Measurements from ENCODE around the gene ETFA.

Gene ETFA

DNA sequence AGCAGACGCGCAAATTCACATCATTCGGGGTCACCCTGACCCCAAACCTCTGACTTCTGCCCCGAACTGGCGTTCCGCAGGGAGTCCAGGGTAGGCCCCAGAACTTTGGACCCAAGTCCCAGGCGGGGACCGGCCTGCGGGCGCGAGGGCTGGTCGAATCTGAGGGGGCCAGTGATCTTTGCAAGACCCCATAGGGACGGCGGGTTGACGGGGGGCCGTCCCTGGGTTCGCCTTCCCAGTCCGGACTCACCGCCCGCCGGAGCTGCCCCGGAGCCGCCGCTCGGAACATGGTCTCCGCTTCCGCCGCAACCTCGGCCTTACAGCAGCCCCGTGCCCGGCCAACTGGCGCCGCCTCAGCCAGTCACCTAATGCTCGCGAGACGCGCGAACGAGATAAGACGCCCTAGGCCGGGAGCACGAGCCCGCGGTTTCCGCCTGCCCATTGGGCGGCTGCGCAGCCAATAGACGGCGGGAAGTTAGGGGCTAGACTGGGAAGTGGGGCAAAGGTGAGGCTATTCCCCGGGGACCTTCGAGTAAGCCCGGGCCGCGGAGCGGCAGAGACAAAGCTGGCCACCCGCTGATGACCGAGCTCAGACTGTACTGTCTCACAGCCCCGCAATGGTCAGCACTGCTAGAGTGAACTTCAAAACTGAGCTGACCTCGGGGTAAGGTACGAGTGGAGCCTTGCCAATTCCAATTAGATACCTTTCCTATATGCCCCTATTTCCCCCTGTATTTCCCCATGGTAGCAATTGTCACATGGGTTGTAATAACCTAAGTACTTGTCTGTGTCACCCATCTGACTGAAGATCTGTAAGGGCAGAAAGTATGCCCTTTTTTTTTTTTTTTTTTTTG lies at the start of gene ETFA:
Gene ETFA (minus strand): TSS at position 370 of the 854 bp plus-strand sequence. CDS start 81 bp downstream, at position 289.
- DNase-seq (ENCODE audit: low read depth in 2 of 2), result peak; percentile 84 to 95

DNA sequence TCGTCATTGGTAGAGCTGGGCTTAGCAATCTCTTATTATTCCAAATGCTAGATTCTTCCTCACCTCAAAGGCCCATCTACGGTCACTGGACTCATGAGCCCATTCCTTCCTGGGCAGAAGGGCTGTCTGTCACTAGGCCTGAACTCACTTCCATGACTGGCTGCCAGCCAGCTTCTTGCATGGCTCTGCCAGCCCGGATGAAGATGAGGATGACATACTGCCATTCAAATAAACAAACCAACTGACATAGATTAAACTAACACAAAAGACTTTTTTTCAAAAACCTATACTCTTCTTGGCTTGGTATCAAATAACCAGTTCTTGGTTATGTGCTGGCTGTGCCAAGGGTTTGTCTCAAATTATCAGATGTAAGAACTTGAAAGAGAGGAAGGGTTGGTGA lies 49.1 kb upstream of the ETFA start:
- no peak for DNase-seq (ENCODE audit: low read depth in 2 of 2)

DNA sequence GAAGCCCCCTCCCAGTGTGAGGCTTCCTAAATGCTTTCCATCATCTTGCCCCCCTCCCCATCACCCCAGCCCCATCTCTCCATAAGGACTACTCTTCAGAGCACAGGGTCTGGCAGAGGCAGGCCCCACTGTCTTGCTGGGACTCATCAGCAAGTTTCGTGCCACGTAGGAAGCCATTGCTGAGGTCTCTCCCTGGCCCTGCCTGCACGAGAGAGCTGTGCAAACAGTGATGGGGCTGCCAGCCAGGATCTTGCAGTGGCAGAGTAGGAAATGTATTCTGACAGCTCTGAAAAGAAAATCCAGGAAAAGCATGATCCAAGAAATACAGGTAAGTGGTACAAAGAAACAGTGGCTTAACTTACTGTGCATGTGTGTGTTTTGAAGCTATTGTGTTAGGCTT lies 47.9 kb upstream of the ETFA start:
- no peak for DNase-seq (ENCODE audit: low read depth in 2 of 2)

DNA sequence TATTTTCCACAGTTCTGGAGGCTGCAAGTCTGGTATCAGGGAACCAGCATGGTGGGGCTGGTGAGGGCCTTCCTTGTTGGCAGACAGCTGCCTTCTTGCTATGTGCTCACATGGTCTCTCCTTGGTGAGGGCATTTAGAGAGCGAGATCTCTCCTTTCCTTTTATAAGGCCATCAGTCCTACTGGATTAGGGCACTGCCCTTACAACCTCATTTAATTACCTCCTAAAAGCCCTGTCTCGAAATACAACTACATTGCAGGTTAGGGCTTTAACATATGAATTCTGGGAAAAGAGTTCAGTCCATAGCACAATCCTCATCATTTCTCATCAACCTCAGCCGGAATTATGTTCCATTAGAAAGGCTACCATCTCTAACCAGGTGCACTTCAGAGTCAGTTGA lies 47.2 kb upstream of the ETFA start:
- no peak for DNase-seq (ENCODE audit: low read depth in 2 of 2)

DNA sequence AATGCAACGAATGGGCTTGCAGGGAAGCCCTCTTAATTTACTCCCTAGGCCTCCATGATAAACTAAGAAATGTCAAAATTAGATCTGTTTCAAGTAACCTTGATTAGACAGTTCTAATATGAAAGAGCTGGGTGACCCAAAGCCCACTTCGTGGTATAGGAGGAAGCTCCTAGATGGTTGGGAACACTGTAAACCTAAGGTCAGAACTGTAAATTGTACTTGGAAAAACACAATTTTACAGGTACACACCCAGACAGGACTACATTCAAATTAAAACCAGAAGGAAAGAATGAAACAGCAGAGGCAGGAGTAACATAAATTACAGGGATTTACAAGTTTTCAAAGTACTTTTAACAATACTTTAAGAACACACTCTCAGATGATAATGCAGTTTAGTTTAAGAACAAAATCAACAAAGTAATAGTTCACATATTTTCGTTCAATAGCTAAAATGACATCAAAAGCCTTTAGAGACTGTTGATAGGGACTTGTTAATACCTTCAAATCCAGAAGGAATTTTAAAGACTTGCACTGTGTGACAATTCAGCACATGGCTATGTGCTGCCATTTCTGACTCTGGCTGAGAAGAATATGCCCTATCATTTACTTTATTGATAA lies 43.7 kb upstream of the ETFA start:
- no peak for DNase-seq (ENCODE audit: low read depth in 2 of 2)

DNA sequence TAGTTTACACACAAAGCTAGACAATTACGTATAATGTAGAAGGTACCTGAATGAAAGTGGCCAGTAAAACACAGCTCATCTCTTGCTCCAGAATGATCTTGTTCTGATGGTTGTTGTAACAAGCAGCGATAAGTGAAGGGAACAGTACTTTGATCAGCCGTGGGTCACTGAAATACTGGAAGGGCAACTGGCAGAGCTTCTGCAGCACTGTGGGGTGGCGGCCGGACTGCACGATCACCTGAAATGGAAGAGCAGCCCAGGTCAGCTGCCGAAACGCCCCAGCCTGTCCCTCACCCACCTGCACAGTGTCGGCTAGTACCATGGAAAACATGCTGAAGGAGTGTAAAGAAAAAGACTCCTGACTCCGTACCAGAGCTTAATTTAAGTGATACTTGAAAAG lies 42.6 kb upstream of the ETFA start:
- no peak for DNase-seq (ENCODE audit: low read depth in 2 of 2)

DNA sequence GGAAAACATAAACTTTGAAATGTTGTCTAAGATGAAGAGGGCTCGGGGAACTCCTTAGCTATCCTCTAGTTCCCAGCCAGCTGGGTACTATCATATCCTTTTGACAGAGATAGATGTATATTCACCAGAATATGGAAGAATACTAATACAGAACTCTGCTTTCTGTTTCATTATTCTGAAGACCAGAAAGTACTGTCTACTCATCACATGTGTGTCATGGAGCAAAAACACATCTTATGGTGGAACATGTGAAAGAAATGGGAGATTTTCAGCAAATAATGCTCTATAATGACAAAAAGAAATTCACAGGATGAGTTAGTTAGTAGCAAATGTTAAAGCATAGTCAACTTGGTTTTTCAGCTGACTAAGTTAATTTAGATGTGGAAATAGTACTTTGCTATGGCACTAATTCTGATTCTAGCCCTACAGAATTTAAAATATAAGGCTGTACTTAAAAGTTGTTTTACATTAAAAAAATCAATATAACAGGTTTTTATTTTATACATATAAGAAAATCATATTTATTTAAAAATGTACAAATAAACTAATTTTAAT lies 41.8 kb upstream of the ETFA start:
- no peak for DNase-seq (ENCODE audit: low read depth in 2 of 2)

DNA sequence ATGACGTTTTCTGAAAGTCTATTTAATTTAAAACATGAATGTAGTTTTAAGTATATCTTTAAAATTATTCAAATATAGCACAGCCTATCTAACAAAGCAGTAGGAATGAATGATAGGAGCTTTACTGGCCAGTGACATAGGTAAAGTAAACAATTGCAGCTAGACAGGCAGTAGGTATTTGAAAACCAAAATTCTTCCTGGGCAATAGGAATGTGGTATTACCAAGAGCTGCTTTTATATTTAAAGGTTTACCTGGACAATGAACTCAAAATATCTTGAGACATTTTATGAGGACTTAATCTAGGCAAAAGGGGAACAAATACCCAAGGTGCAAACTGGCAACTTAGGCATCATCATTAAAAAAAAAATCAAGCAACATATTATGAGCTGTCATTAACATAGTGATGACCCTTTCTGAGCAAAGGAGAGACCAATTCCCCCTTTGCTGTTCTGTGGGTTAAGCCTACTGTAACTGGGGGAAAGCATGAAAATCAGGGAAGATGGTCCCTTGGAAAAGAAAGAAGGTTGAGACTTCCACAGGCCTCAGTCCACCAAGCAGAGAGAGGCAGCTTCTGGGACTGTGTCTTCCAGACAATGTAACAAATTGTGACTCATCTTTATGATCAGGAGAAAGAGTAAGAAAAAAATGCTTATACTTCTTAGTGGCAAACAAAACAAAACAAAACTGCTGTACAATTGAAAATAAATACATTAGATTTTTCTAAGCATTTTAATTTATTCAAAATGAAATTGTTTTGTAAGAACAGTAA lies 38.2 kb upstream of the ETFA start:
- DNase-seq (ENCODE audit: low read depth in 2 of 2), result no peak

DNA sequence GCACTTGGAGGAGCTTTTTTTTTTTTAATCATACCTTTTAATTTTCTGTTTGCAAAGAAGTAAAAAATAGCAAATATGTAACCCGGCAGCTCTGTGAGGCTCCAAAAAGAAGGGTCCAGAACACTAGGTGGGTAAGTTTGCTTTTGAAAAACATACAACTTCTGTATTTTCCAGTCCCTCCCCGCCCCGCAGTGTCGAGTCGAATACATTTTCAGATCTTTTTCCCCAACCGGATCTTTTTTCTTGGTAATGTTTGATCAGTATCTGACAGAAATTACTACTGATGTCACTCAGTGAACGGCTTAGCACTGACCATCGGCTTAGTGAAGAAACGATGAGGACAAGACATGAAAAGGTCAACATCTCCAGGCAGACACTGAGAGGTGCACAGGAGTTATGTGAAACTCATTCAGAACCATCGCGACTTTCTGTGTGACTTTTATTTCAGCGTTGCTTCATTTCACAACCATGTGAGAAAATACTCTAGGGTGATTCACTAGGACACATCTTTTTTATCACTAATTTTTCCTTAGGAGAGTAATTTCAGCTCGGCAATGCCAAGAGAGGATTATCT lies 36.3 kb upstream of the ETFA start:
- no peak for DNase-seq (ENCODE audit: low read depth in 2 of 2)

DNA sequence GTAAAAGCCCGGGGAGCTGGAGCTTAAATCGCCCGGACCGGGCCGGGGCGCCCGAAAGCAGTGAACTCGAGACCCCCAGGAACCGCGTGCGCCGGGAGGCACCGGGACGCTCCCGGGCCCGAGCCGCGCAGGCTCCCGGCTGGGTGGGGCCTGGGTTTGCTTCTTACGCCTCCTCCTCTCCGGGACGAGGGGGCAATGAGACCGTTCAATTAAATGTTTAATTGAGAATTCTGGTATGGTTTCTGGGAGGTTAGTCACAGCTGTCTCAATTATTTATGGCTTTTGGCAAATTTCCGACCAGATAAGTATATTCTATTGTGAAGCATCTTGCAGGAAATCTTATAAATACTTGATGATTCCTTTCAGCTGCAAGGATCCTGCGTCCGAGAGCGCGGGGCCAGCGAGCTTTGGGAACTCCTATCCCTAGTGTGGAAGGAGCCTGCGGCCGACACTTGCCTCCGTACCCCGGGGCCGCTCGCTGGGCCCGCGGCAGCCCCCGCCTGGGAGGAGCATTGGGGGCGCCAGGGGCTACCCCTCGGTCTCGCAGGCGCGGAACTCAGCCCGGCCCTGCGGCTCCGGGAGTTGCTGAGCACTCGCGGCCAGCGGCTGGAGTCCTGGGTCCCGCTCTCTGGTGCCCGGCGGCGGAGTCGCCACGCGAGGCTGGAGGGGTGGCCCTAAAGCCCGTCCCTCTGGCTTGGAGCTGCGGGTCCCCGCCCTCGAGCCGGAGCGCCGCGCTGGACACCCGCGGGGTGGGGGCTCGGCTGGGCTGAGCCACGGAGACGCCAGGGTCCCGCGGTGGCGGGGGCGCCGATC lies 35.6 kb upstream of the ETFA start:
- no peak for DNase-seq (ENCODE audit: low read depth in 2 of 2)

DNA sequence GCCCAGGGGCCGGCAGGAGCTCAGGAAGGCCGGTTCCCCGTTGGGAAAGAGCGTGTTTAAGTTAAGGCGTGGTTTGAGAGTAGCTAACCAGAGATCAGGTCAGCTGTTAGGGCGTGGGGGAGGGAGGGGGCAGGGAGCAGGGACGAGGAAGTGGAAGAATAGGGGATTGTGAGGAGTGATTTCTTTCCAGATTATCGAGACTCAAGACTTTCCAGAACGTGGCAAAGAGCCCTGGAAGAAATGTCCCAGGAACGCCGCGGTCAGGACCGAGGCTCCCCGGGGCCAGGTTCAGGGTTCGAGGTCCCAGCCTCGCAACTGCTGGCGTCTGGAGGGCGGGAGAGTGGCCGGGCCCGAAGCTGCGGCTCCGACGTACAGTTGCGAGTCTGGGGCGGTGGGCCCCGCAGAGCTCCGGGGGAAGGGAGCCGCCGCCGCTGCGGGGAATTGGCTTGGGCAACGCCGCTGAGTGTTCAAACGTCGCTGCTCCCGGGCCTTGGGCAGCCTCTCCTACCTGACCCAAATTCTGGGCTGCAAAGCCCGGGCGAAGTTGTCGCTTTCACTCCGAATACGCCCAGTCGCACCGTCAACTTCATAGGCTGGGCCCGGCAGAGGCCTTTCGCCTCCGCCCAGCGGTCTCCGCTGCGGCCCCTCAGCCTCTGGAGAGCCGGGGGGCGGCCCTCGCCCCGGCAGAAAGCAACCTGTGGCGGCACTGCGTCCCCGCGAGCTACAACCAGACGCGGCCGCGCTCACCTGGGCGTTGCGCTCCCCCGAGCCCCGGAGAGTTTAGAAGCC lies 34.8 kb upstream of the ETFA start:
- no peak for DNase-seq (ENCODE audit: low read depth in 2 of 2)

DNA sequence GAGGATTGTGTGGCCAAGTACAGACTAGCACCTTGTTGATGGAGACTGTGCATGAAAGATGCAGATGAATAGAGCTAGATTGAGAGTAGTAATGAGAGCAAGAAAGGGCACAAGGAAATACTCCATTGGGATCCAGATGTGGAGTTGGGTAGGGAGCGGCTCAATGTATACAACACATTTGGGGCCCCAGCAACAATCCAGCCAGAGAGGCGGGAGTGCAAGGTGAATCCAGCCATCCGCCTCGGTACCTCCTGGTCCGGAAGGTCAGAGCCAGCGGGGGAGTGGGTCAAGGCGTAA lies 34.3 kb upstream of the ETFA start:
- no peak for DNase-seq (ENCODE audit: low read depth in 2 of 2)

DNA sequence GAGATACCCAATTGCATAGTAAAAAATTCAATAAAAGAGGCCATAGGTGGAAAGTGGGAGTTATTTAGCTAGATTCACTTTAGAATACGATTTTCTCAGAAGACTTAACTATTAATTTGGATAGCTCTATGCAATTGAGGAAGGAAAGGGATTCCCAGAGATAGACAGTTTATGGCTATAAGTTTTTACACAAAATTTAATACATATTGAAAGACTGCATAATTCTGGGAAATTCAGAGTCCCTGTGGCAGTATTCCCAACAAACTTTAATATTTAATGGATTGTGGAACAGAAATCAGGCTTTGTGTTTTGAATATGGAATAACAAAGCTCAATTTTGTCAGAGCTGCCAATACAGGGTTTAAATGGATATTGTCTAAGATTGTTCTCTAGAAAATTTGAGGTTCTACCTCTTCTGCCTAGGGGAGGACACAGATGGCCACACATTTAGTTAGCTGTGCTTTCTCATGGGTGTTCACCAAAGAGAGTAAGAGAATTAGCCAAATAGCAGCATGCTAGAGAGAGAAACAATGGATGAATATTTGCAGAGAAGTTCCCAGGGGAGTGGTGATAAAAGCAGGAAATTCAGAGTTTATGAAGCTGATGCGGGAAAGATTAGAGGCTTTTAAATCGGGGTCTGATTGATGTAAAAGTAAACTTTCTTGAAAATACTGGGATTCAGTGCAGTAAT lies 33.8 kb upstream of the ETFA start:
- DNase-seq (ENCODE audit: low read depth in 2 of 2), result no peak

DNA sequence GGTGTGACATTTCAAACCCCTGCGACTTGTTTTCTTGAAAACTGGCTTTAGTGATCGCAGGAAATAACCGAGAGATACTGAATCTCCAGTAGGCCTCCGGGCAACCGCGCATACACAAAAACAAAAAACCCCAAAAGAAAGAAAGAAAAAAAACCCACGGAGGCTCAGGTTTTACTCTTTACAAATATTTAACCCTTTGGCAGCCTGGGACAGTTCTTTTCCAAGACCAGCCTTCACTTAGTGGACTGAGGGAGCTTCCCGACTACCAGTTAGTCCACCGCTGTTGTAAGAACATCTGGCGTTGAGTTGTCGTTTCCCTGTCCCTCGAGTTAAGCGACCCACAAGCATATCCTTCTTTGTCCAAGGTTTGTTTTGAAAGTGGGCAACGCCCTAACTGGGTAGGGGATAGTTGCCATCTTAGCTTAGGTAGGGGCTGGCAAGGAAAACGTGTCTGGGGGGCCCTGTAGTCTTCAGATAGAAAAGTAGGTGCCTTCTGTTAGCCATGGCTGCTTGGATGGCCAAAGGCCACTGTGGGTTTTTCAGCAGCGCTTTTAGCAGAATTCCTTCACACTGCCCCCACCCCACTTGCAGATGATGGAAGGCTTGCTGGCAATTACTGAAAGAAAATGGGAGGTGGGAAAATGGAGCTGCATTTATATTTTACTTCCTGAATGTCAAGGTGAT lies 32.2 kb upstream of the ETFA start:
- no peak for DNase-seq (ENCODE audit: low read depth in 2 of 2)

DNA sequence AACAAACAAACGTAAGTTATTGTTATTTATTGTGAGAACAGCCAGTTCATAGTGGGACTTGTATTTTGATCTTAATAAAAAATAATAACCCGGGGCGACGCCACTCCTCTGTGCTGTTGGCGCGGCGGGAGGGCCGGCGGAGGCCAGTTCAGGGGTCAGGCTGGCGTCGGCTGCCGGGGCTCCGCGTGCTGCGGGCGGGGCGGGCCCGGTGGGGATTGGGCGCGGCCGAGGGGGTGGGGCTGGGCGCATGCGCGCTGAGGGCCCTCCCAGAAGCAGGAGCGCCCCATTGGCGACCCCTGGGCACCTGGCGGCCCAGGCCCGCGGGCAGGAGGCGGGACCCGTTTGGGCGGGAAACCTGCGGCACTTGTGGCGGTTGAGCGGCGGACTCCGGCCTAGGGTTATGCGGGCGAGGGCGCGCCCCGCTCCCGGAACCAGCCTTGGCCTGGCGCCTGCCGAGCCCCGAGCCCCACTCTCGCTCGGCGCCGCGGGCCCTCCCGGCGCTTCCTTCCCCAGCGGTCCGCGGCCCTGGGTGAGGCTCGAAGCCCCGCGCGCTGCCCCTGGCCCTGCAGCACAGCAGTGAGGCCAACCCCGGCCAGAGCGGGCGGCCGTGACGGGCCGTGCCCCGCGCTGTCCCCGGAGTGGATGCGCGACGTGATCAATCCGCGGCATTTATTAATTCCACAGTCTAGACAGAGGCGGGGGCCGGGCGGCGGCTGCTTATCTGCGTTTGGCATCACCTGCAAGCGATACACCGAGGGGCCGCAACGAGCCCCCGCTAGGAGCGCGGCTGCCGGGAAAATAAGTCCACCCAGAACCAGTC lies 31.3 kb upstream of the ETFA start:
- DNase-seq (ENCODE audit: low read depth in 2 of 2), result no peak

DNA sequence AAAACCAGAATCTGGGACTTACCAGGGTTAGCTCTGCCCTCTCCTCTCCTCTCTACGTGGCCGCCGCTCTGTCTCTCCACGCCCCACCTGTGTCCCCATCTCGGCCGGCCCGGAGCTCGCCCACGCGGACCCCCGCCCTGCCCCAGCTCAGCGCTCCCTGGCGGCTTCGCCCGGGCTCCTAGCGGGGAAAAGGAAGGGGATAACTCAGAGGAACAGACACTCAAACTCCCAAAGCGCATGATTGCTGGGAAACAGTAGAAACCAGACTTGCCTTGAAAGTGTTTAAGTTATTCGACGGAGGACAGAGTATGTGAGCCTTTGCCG lies 30.8 kb upstream of the ETFA start:
- no peak for DNase-seq (ENCODE audit: low read depth in 2 of 2)

DNA sequence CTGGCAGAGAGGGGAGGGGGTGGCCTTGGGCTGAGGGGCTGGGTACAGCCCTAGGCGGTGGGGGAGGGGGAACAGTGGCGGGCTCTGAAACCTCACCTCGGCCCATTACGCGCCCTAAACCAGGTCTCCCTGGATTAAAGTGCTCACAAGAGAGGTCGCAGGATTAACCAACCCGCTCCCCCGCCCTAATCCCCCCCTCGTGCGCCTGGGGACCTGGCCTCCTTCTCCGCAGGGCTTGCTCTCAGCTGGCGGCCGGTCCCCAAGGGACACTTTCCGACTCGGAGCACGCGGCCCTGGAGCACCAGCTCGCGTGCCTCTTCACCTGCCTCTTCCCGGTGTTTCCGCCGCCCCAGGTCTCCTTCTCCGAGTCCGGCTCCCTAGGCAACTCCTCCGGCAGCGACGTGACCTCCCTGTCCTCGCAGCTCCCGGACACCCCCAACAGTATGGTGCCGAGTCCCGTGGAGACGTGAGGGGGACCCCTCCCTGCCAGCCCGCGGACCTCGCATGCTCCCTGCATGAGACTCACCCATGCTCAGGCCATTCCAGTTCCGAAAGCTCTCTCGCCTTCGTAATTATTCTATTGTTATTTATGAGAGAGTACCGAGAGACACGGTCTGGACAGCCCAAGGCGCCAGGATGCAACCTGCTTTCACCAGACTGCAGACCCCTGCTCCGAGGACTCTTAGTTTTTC lies 30.2 kb upstream of the ETFA start:
- no peak for DNase-seq (ENCODE audit: low read depth in 2 of 2)

DNA sequence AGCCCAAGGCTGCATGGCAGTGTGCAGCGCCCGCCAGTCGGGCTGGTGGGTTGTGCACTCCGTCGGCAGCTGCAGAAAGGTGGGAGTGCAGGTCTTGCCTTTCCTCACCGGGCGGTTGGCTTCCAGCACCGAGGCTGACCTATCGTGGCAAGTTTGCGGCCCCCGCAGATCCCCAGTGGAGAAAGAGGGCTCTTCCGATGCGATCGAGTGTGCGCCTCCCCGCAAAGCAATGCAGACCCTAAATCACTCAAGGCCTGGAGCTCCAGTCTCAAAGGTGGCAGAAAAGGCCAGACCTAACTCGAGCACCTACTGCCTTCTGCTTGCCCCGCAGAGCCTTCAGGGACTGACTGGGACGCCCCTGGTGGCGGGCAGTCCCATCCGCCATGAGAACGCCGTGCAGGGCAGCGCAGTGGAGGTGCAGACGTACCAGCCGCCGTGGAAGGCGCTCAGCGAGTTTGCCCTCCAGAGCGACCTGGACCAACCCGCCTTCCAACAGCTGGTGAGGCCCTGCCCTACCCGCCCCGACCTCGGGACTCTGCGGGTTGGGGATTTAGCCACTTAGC lies 29.6 kb upstream of the ETFA start:
- DNase-seq (ENCODE audit: low read depth in 2 of 2), result no peak

All from stimulated activated CD4-positive, alpha-beta T cell treated with anti-CD3 and anti-CD28 coated beads, Interleukin-12 subunit alpha, Interleukin-12 subunit beta, amount 100 ng/mL, for 24 hours (primary cell).